Keratinocyte (primary cell): ENCODE results near the gene MTMR3.

Experiments
- EZH2 ChIP-seq: IDR thresholded peaks from one replicate; pipeline ENCODE4 v1.6.1; 2012; ENCODE audit warnings: inconsistent platforms, mild to moderate bottlenecking, low read length, moderate library complexity
- TF ChIP-seq, protein P1 (sequence below), 3 experiments: IDR thresholded peaks in 1 of 3; conservative IDR thresholded peaks in 1 of 3; optimal IDR thresholded peaks in 1 of 3; 2 replicates in 2 of 3; 3 replicates in 1 of 3; pipeline versions ENCODE3 to v1.5.1; 2011; ENCODE audit warnings: low read length in 3 of 3, mild to moderate bottlenecking in 3 of 3, moderate library complexity in 2 of 3, control low read depth in 1 of 3, inconsistent platforms in 1 of 3; ENCODE audit not compliant: insufficient read depth in 2 of 3; ENCODE audit errors: extremely low read depth in 1 of 3

DNA sequence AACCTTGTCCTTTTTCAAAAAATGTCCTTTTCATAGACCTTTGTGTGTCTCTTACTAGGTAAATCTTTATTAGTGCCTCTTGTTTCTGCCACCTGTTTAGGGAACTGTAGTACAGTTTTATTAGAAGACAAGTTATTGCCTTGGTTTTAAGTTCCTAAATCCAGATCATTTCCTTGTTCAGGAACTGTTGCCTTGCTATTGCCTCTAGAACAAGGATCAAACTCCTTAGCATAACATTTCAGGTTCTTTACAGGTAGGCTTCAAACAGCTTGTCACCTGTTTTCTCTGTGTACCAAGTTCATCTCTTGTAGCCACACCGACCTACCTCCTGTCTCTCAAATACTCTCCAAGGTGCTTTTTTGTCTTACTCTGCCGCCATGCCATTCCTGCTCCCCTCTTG, 75.2 kb downstream of the MTMR3 start:
- TF ChIP-seq, protein P1, sequence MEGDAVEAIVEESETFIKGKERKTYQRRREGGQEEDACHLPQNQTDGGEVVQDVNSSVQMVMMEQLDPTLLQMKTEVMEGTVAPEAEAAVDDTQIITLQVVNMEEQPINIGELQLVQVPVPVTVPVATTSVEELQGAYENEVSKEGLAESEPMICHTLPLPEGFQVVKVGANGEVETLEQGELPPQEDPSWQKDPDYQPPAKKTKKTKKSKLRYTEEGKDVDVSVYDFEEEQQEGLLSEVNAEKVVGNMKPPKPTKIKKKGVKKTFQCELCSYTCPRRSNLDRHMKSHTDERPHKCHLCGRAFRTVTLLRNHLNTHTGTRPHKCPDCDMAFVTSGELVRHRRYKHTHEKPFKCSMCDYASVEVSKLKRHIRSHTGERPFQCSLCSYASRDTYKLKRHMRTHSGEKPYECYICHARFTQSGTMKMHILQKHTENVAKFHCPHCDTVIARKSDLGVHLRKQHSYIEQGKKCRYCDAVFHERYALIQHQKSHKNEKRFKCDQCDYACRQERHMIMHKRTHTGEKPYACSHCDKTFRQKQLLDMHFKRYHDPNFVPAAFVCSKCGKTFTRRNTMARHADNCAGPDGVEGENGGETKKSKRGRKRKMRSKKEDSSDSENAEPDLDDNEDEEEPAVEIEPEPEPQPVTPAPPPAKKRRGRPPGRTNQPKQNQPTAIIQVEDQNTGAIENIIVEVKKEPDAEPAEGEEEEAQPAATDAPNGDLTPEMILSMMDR (optimal IDR thresholded peaks at IDR 0.05 in 1 of 3, IDR thresholded peaks at IDR 0.05 in 1 of 3, conservative IDR thresholded peaks at IDR 0.05 in 1 of 3; ENCODE audit: extremely low read depth in 1 of 3, insufficient read depth in 2 of 3, low read length in 3 of 3), result no peak
- TF ChIP-seq EZH2, result no peak
